ENCODE results near the gene TBCC.

DNA sequence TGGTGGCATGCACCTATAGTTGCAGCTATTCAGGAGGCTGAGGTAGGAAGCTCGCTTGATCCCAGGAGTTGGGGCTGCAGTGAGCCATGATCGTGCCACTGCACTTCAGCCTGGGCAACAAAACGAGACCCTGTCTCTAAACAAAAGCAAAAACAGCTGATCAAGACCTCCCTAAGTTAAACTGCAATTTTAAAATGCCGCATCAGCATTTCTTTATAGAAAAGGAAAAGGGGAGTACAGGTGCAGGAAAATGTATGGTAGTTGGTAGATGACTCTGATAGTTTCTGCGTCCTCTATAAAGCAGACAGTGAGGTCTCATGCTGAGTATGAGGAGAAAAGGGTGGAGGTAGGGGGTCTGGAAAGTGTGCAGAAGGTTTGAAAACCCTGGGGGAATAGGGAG is 8.9 kb upstream of the TBCC start:
- TF ChIP-seq CTCF (IDR thresholded peaks at IDR 0.05) (no peak), POLR2A (IDR thresholded peaks at IDR 0.05) (no peak)
